MM.1S (cell line): ENCODE measurements around the gene NUDT14.

Source experiments
- EZH2phosphoT487 ChIP-seq: fragments of 300-600 bp; sonication (generic); IDR thresholded peaks from 2 replicates; pipeline ENCODE4 v1.6.1; 2018; ENCODE audit warnings: antibody characterized with exemption, low read length
- TF ChIP-seq, protein P1 (sequence below): fragments of 300-600 bp; sonication (generic); IDR thresholded peaks from 2 replicates; pipeline ENCODE4 v1.5.1; 2016; ENCODE audit warnings: antibody characterized with exemption, low read length, mixed read lengths

DNA sequence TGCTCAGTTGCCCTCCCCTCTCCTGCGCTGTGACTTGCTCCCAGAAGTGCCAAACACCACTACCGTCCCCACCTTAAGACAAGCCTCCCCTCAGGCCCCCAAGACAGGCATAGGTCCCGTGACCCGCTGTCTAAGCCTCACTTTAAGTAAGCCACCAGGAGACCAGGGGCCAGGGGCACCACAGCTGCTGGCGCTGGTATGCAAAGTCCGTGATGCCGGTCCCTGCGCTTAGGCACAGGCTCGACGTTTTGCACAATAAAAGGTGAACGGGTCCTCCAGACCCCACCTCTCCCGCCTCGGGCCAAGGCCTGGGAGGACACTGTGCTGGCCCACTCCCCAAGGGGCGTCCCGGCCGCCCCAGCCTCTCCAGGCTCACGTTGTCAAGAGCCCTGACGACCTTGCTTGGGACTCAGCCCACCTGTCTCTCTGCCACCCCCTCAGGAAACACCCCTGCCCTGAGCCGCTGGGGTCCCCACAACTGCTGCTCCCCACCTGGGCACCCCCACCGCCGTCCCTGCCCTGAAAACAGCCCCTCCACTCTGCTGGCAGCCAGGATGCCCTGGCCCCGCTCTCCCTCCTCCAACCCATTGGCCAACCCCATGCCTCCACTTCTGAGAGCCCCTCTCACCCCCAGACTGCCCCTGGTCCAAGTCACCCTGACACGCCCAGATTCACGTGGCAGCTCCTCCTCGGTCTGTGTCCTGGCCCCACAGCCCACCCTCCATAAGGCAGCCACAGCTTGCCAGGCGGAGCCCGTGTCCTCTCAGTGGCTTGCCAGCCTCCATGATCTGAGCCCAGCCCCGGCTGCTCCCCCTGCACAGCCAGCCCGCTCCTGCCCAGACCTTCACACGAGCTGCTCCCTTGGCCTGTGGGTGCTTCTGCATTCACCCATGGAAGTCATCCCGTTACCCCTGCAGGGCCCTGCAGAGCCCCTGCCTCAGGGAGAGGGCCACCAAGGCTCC is 24.4 kb downstream of the NUDT14 start:
- TF ChIP-seq, protein P1, sequence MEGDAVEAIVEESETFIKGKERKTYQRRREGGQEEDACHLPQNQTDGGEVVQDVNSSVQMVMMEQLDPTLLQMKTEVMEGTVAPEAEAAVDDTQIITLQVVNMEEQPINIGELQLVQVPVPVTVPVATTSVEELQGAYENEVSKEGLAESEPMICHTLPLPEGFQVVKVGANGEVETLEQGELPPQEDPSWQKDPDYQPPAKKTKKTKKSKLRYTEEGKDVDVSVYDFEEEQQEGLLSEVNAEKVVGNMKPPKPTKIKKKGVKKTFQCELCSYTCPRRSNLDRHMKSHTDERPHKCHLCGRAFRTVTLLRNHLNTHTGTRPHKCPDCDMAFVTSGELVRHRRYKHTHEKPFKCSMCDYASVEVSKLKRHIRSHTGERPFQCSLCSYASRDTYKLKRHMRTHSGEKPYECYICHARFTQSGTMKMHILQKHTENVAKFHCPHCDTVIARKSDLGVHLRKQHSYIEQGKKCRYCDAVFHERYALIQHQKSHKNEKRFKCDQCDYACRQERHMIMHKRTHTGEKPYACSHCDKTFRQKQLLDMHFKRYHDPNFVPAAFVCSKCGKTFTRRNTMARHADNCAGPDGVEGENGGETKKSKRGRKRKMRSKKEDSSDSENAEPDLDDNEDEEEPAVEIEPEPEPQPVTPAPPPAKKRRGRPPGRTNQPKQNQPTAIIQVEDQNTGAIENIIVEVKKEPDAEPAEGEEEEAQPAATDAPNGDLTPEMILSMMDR: no peak
- TF ChIP-seq EZH2phosphoT487: no peak
